Measurements from ENCODE around the gene MAP3K5.

The MAP3K5 gene

DNA sequence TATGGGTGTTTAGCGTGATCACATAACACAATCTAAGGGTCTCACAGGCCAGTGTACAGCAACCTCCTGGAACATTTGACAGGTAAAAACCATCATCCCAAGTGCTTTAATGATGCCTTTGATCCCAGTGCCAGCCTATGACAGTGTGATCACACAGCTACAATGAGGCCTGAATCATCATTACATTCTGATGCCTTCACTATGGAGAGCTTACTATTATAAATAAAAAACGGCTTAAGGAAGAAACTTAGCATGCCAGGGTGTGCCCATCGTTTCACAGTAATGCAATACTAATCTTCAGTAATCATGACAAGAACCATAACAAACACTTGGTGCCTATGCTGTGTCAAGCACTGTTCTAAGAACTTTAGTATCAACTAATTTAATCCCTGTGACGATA, 253.4 kb downstream of the MAP3K5 start:
- DNase-seq (ENCODE audit: low read depth), result no peak

DNA sequence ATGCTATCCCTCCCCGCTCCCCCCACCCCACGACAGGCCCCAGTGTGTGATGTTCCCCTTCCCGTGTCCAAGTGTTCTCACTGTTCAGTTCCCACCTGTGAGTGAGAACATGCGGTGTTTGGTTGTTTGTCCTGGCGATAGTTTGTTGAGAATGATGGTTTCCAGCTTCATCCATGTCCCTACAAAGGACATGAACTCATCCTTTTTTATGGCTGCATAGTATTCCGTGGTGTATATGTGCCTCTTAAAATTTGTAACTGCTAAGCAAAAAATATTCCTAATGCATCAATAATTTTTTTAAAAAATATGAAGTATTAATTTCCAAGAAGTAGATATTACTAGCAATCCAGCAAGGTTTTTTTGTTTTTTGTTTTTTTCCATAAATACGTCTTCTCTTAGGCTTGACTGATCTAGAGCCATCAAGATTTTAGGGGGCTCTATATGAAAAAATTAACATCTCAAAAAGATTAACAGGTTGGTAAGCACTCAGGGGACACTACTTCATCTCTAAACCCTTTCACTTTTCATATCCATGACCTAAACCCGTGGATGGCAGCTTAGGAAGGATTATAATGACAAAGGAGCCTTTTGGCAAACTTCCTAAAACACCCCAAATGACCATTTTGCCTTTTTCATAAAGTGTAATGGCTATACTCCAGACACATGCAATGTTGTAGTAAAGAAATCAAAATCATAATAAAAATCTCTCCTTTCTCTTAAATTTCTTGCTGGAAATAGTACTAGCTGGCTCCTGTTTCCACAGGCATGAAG, 256.2 kb downstream of the MAP3K5 start:
- DNase-seq (ENCODE audit: low read depth), result no peak

DNA sequence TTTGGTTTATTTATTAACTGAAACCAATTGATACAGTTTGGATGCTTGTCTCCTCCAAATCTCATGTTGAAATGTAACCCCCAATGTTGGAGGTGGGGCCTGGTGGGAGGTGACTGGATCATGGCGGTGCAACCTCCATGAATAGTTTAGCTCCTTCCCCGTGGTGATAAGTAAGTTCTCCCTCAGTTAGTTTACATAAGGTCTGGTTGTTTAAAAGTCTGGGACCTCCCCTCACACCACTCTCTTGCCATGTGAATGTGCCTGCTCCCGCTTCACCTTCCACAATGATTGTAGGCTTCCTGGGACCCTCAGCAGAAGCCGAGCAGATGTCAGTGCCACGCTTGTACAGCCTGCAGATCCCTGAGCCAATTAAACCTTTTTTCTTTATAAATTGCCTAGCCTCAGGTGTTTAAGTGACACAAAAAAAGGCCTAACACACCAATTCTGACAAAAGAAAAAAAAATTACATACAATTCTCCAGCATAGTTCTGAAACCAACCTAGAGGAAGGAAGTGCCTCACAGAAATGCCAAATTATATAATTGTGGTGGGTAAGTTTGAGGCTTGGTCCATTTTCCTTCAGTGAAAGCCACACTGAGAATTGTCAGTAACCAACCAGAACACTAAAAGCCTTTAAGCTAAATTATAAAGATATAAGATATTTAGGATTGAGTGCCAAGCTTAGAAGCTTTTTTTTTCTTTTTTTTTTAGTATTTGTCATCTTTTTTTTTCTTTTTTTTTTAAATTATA, 257.1 kb downstream of the MAP3K5 start:
- DNase-seq (ENCODE audit: low read depth), result no peak

DNA sequence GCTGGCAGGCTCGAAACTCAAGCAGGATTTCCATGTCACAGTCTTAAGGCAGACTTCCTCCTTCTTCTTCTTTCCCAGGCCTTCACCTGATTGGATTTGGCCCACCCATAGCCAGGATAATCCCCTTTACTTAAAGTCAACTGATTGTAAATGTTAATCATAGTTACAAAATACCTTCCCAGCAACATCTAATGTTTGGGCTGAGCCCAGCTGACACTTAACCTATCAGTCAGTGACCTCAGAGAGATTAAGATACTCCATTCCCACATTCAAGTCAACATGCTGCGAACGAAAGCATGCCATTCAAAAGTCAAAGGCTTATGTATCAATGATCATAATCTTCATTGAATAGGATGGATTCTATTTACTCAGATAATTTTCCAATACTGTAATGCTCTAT, 258.0 kb downstream of the MAP3K5 start:
- DNase-seq (ENCODE audit: low read depth), result no peak

DNA sequence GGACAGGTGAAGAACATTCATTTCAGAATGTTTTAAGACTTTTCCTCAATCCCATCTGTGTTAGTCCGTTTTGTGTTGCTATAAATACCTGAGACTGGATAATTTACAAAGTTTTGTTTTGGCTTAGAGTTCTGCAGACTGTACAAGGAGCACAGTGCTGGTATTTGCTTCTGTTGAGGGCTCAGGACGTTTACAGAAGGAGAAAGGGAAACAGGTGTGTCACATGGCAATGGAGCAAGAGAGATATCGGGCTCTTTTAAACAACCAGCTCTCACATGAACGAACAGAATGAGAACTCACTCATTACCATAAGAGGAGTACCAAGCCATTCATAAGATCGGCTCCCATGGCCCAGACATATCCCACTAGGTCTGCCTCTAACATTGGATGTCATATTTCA, 258.8 kb downstream of the MAP3K5 start:
- DNase-seq (ENCODE audit: low read depth), result no peak

DNA sequence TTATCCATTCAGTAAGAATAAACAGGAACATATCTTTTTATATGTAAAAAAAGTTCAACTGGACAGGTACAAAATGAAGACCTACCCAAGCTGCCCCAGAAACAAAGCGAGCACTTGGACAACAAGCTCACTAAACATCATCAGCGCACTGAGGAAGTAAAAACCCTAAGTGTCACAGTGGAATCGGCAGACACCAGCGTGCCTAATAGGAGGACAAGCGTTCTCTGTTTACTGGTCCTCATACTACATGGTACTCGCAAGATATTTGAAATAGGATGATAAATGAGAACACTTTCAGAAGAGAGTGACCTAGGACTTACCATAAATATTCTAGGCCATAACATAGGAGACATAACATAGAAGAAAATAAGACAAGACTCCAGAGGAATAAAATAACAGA, 260.2 kb downstream of the MAP3K5 start:
- DNase-seq (ENCODE audit: low read depth), result no peak

DNA sequence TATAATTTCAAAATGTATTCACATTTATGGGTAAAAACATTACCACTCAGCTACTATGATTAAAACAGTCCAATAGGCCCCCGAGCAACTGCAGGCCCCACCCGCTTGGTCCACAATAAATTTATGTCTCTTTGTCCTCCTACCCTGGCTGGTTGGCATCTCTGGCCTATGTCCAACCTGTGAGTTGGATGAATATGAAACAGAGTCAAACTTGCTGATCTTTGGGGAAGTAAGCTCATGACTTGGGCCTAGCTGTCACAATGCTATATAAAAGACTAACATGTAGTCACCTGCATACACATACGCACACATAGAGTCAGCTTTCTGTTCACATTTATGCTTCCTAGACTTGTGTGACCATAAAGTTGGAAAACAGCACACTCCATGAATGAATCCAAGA, 262.6 kb downstream of the MAP3K5 start:
- no peak for DNase-seq (ENCODE audit: low read depth)

DNA sequence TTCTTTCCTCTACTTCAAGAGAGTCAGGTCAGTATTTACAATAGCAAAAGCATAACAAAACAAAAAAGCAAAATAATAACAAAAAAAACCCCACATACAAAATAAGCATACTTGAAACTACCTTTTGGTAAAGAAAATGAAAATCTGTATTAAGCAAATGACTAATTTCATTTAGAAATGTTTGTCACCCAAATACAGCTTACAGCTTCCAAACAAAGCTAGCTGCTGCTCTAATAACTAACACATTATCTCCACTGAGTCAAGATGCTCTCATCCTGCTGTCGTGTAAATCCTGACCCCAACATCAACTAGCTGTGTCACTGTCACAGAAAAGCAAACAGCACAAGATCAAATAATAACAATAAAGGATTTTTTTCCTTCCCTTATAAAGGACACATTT, 263.8 kb downstream of the MAP3K5 start:
- DNase-seq (ENCODE audit: low read depth), result no peak

DNA sequence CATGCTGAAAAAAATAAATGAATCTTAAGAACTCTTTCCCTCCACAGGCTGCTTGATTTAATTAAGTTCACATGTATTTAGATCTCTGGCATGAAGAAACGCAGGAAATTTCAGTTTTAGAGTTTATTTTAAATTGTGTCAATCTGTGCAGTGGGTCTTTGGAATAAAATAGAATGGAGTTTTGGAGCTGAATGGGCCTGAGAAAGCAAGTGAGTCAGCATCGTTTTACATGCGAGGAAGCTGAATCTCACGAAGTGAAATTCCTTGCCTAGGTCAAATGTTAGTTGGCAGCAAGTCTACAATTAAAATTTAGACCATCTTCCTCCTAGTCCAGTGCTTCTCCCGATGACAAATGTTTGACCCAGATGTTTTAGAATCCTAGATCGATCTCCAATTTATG, 264.4 kb downstream of the MAP3K5 start:
- peak; percentile 17 for DNase-seq (ENCODE audit: low read depth)

DNA sequence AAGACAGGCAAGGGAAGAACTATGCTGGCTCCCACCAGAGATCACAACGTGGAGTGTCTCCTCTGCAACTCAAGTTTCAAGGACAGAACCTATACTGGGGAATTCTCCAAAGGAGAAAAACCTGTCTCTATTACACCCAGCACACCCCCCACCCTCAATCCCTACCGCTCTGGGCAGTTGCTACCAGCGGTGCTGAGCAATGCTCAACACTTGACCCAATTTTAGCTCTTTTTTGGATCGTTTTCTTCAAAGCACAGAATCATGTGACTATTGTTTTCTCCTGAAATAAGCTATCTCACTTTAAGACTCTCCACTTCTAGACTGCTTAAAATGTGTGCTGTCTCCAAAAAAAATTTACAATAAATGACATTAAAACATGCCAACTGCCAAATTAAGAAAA, 265.3 kb downstream of the MAP3K5 start:
- no peak for DNase-seq (ENCODE audit: low read depth)

DNA sequence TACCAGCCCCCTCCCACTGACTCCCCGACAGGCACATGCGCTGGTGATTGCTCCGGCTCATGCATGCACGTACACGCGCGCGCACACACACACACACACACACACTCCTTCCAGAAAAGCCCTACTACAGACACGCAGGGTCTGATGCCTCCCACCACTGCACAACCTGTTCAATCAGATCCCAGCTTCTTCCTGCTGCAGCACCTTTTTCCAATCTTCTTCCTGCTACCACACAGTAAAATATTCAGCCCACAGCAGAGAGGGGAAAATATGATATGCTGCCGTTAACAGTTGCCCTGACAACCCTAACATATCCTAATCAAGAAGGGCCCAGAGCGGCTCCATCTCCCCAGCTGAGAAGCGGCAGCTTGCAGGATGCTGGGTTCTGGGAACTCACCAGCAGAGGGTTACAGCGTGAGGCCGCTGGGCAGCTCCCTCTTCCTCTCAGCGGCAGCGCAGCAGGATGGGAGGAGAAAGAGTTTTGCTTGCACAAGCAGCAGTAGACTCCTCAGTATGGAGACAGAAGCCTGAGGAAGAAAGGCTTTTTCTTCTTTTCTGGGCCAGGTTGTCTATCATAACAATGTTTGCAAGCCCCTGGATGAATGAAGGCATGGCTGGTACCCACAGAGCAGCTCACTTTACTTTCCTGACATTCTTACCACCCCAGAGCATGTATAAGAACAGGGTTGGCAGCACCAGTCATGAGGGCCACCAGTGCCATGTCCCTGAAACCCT, 265.9 kb downstream of the MAP3K5 start:
- peak; percentile 53 for DNase-seq (ENCODE audit: low read depth)

DNA sequence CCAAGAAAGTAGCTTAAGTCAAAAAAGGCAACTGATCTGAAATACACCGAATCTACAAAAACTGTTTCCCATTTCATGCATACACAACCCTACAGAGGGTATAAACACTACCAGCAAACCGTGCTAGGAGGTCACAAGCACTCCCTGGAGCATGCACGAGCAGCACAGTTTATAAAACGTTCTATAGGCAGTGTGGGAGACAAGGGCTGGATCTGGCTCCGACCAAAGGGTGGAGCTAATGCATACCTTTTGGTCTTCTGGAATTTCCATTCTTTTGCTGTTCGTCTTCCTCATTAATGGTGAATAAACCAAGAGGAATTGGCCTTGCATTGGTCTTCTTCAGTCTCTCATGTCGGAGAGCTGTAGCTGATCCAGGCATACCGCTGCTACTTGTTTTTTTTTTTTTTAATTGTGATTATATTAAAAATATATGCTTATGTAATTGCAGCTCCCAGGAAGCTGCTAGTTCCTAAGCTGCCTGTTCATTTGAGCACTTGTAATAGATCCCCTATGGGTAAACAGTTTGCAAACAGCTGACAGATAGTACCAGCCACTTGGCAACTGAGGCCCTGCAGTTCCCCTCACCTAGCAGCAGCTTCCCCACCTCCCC, 266.6 kb downstream of the MAP3K5 start:
- DNase-seq (ENCODE audit: low read depth), result peak; percentile 25

DNA sequence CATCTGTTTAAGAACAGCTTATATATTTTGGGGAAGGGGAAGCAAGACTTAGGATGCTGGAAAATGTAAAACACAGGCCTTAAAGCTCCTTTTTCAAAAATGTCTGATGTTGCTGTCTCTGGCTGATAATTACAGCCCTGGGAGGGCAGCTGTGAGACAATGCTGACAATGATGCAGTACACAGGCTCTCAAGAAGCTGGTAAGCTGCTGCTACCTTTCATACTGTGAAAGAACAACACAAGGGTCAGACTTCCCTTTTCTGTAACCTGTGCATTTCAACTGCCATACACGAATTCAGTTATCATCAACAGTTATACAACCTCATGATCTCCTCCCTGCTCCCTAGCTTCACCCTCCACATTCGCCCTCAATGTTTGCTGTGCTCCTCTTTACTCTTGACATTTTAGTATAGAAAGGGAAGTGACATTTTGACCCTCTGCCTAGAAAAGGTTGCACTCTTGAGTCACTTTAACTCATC, 267.3 kb downstream of the MAP3K5 start:
- no peak for DNase-seq (ENCODE audit: low read depth)

DNA sequence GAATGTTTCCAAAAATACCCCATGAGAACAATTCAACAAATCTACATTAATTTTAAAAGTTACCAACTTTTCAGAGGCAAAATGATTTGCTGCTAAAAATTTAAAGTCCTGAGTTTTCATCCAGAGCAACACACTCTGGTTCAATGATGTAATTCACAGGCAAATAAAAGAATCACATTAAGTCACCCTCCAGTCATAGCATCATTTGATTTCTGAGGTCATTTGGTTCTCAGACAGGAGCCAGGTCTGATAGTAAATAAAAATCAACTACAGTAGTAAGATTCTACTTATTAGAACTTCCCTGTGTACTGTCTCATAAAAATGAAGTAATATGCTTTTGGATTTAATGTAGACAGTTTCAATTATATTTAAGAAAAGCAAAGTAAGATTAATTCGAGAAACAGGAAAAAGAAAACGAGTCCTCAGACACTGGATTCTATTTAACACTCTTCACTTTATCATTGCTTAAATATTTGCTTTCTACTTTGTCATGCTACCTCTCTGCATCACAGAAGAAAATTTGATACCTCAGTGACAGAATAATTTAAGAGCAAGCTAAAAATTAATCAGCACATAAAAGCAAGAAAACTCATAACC, 267.8 kb downstream of the MAP3K5 start:
- no peak for DNase-seq (ENCODE audit: low read depth)

DNA sequence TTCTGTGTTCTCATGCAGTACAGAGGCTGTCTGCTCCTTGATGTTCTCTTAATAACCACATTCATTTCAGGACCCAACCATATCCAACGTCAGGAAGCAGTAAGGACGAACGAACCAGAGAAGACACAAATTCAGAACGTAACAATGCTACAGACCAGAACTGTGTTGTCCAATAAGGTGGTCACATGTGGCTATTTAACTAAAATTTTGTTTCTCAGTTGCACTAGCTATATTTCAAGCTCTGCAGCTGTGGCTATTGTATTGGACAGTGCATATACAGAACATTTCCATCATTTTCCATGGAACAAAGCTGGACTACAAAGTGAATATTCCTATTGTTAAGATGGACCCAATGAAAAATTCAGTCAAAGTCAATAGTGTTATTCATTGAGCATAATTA, 269.1 kb downstream of the MAP3K5 start:
- no peak for DNase-seq (ENCODE audit: low read depth)

DNA sequence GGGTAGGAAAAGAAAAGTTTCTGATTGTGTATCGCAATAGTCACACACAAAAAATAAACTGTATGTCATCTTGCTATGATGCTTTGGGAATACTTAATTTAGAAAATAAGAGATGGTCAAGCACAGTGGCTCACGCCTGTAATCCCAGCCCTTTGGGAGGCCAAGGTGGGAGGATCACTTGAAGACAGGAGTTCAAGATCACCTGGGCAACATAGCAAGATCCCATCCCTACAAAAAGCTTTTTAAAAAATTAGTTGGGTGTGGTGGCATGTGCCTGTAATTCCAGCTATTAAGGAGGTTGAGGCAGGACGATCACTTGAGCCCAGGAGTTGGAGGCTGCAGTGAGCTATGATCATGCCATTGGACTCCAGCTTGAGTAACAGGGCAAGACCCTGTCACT, 269.6 kb downstream of the MAP3K5 start:
- DNase-seq (ENCODE audit: low read depth), result no peak

DNA sequence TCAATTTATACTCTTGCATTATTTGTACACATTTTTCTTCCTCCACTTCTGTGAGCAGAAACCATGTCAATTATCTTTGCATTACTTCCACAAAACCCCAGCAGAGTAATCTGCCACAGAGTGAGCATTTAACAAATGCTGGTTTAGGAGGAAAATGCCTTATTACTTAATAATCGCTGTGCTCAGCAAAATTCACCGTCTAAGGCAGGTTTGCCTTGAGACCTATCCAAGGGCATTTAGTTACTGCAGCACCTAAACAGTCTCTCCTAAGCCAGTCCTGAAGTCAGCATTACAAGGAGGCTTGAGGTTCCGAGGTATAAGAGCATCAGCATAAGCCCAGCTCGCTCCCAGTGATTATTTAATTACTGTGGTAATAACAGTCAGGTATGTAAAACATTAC, 270.4 kb downstream of the MAP3K5 start:
- DNase-seq (ENCODE audit: low read depth), result no peak

DNA sequence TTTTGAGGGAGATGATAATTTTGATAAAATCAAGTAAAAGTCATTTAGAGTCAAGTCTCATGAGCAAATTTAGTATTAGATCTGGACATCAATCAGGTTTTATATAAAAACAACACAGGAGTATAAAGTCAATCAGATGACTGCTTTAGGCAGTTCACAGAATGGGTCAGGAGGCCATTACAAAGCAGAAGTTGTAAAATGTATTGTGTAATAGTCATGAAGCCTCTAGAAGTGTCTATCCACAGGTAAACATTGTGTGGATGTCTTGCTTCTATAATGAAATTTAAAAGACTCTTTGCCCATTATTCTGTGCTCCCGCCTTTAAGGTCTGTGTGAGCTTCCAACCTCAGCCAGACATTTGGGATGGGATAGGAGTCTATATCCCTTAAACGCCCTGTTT, 270.9 kb downstream of the MAP3K5 start:
- no peak for DNase-seq (ENCODE audit: low read depth)

DNA sequence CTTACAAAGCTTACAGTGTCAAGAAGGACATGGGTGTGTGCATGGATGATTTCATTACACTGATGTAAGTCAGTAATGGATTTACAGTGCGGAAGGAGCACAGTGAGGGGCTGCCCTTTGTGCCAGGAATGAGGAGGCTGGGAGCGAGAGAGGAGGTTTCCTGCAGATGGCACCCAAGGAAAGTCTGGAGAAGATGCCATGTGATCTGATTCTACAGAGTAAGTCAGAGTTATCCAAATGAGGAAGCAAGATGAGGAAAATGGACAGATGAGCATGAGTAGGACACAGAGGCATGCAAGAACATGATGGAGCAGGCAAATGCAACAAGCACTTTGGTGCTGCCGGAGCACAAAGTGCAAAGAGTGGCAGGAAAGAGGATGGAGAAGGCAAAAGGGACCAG, 271.8 kb downstream of the MAP3K5 start:
- DNase-seq (ENCODE audit: low read depth), result no peak

DNA sequence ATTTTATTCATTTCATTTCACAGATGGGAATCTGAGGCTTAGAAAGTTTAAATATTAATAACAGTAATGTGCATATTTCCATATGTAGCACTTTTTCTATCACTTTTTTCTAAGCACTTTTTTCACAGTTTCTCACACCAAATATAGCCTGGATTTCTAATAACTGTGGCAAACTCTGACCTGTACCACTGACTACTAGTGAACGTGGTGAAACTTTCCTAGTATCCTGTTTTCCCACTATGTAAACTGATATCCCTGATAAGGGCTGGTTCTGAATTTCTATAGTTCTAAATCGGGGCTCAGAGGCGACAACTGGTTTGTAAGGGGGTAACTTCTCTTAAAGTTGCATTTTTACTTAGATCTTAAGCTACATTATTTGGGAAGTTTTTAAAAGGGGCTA, 274.7 kb downstream of the MAP3K5 start:
- no peak for DNase-seq (ENCODE audit: low read depth)

DNA sequence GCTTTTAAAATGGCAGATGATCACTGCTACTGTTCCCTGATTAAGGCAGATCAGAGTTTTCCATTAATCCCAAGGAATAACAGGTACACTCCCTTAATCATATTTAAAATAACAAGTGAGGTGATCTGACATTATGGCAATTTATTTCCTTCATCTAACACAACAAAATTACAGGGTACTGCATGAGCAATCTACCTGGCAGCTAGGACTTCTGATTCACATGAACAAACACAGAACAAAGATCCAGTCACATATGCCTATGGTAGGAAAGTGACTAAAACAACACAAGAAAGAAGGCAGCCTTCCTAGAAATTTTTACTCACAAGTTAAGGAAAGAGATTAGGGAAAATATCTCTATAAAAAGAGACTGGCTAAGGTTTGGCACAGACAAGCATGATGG, 275.3 kb downstream of the MAP3K5 start:
- no peak for DNase-seq (ENCODE audit: low read depth)

DNA sequence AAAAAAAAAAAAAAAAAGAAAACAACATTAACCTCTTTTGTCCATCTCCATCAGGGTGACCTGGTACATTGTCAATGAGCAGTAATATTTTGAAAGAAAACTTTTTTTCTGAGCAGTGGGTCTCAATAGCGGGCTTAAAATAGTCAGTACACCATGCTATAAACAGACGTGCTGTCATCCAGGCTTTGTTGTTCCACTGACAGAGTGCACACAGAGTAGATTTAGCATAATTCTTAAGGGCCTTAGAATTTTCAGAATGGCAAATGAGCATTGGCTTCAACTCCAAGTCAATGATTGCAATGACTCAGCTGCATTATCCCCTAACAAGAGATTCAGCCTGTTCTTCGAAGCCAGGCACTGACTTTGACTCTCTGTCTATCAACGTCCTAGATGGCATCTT, 277.7 kb downstream of the MAP3K5 start:
- no peak for DNase-seq (ENCODE audit: low read depth)

All from EH (cell line).